SK-MEL-5 (cell line): Measurements from ENCODE around the gene TSPAN14. TPM values are rescaled to one million over a fixed set of nuclear protein-coding genes. Genes with fewer than 3 reads are reported as not detected.
A peak's percentile ranks its signal among the peaks of the same experiment; 100 is the strongest.
"Not testable (repeated sequence)": the region's sequence is repeated elsewhere in the genome, so short reads cannot be mapped to it uniquely, and the experiment has no call there.

Experiments used
- DNase-seq: peaks from one replicate; pipeline ENCODE4 v3.0.0-alpha.2; 2016; ENCODE audit warnings: low read depth, low spot score
- in situ Hi-C: cut with HindIII; loops from 2 replicates; pipeline ENCODE4 v1.10.0; 2016; ENCODE audit warnings: low sequenced_read_pairs, high pct_unique_total_duplicates, low pct_unique_long_range_greater_than_20kb
- total RNA-seq: library from RNA; depleted of rRNA; stranded (reverse); fragments of >200 nt; shearing (Covaris generic); gene quantifications from 2 replicates; pipeline ENCODE4 v1.2.3, GENCODE V29; 2014

The TSPAN14 gene
- total RNA-seq, 1 experiment from 2014 or later: 43.7 TPM

GRCh38 chr10:80416479-80417098 lies 37.5 kb upstream of the TSPAN14 start:
- in situ Hi-C loops: no loop called here

GRCh38 chr10:80417256-80417655 lies 36.9 kb upstream of the TSPAN14 start:
- DNase-seq, in situ Hi-C loops: not testable (repeated sequence)

More at GRCh38 chr10:80416479-80417098, 37.5 kb upstream of the TSPAN14 start:
- DNase-seq: no peak

GRCh38 chr10:80421050-80421706 lies 32.9 kb upstream of the TSPAN14 start:
- no peak for DNase-seq
- in situ Hi-C loops: no loop called here

GRCh38 chr10:80421707-80422536 lies 32.2 kb upstream of the TSPAN14 start:
- in situ Hi-C loops: no loop called here
- no peak for DNase-seq

- DNase-seq: no peak
- in situ Hi-C loops: no loop called here
These were observed 28.2 kb upstream of the TSPAN14 start for GRCh38 chr10:80425901-80426300.

- DNase-seq: no peak
- in situ Hi-C loops: no loop called here
These were observed 26.6 kb upstream of the TSPAN14 start for GRCh38 chr10:80427541-80427940.

- no peak for DNase-seq
- in situ Hi-C loops: no loop called here
These were observed 24.6 kb upstream of the TSPAN14 start for GRCh38 chr10:80429521-80429973.

- in situ Hi-C loops: no loop called here
These were observed 21.0 kb upstream of the TSPAN14 start for GRCh38 chr10:80433134-80433533.

GRCh38 chr10:80436446-80437098 lies 17.5 kb upstream of the TSPAN14 start:
- in situ Hi-C loops: no loop called here
- DNase-seq: no peak

More at GRCh38 chr10:80433134-80433533, 21.0 kb upstream of the TSPAN14 start:
- DNase-seq: no peak

- in situ Hi-C loops: no loop called here
- no peak for DNase-seq
These were observed 16.9 kb upstream of the TSPAN14 start for GRCh38 chr10:80437227-80437626.

GRCh38 chr10:80441831-80442230 lies 12.3 kb upstream of the TSPAN14 start:
- no peak for DNase-seq
- in situ Hi-C loops: no loop called here

- no peak for DNase-seq
- in situ Hi-C loops: no loop called here
These were observed 11.2 kb upstream of the TSPAN14 start for GRCh38 chr10:80442879-80443278.

- in situ Hi-C loops: no loop called here
- peak; percentile 69 for DNase-seq
These were observed 10.6 kb upstream of the TSPAN14 start for GRCh38 chr10:80443531-80443974.

GRCh38 chr10:80444124-80444523 lies 10.0 kb upstream of the TSPAN14 start:
- in situ Hi-C loops: no loop called here
- no peak for DNase-seq

- DNase-seq: peak; percentile 73
- in situ Hi-C loops: no loop called here
These were observed 9.3 kb upstream of the TSPAN14 start for GRCh38 chr10:80444646-80445319.

- in situ Hi-C loops: no loop called here
These were observed 6.5 kb upstream of the TSPAN14 start for GRCh38 chr10:80447436-80448190.

More at GRCh38 chr10:80447436-80448190, 6.5 kb upstream of the TSPAN14 start:
- no peak for DNase-seq
